Measurements from ENCODE around the gene RIPPLY1.
A peak's percentile ranks its signal among the peaks of the same experiment; 100 is the strongest.

Gene RIPPLY1

GRCh38 chrX:106917830-106918500 lies 14.8 kb upstream of the RIPPLY1 start:
- TF ChIP-seq CTCF (IDR thresholded peaks at IDR 0.05; ENCODE audit: insufficient read depth, low read depth, low read length, missing control alignments) = no peak
- DNase-seq (ENCODE audit: low read depth) = peak; percentile 82

GRCh38 chrX:106912864-106913263 lies 9.7 kb upstream of the RIPPLY1 start:
- no peak for TF ChIP-seq CTCF (IDR thresholded peaks at IDR 0.05; ENCODE audit: insufficient read depth, low read depth, low read length, missing control alignments)
- no peak overlapping the region for H3K4me3 ChIP-seq (ENCODE audit: low read length)
- DNase-seq (ENCODE audit: low read depth) = peak; percentile 55

More at GRCh38 chrX:106917830-106918500, 14.8 kb upstream of the RIPPLY1 start:
- H3K4me3 ChIP-seq (ENCODE audit: low read length) = no peak overlapping the region

- no peak for DNase-seq (ENCODE audit: low read depth)
Observed at GRCh38 chrX:106906361-106906760, 3.2 kb upstream of the RIPPLY1 start.

GRCh38 chrX:106905064-106905708 lies 2.0 kb upstream of the RIPPLY1 start:
- DNase-seq (ENCODE audit: low read depth) = no peak
- H3K4me3 ChIP-seq (ENCODE audit: low read length) = no peak overlapping the region
- TF ChIP-seq CTCF (IDR thresholded peaks at IDR 0.05; ENCODE audit: insufficient read depth, low read depth, low read length, missing control alignments) = no peak

More at GRCh38 chrX:106906361-106906760, 3.2 kb upstream of the RIPPLY1 start:
- H3K4me3 ChIP-seq (ENCODE audit: low read length) = no peak overlapping the region
- TF ChIP-seq CTCF (IDR thresholded peaks at IDR 0.05; ENCODE audit: insufficient read depth, low read depth, low read length, missing control alignments) = no peak

GRCh38 chrX:106903856-106904528 lies 851 bp upstream of the RIPPLY1 start:
- no peak for DNase-seq (ENCODE audit: low read depth)
- no peak for TF ChIP-seq CTCF (IDR thresholded peaks at IDR 0.05; ENCODE audit: insufficient read depth, low read depth, low read length, missing control alignments)
- no peak overlapping the region for H3K4me3 ChIP-seq (ENCODE audit: low read length)

- H3K4me3 ChIP-seq (ENCODE audit: low read length) = no peak overlapping the region
- DNase-seq (ENCODE audit: low read depth) = no peak
- no peak for TF ChIP-seq CTCF (IDR thresholded peaks at IDR 0.05; ENCODE audit: insufficient read depth, low read depth, low read length, missing control alignments)
Observed at GRCh38 chrX:106902684-106903083, 457 bp downstream of the RIPPLY1 start.
